Epidermal melanocyte (primary cell): ENCODE results near the gene AP1G1.
"Not testable (repeated sequence)": the region's sequence is repeated elsewhere in the genome, so short reads cannot be mapped to it uniquely, and the experiment has no call there.

Source experiments
- DNase-seq: peaks from one replicate; pipeline ENCODE4 v3.0.0; 2011; ENCODE audit warnings: low spot score; ENCODE audit not compliant: insufficient read length

Gene AP1G1

GRCh38 chr16:71810155-71810530, 1.5 kb upstream of the AP1G1 start:
- not testable (repeated sequence) for DNase-seq

- no peak for DNase-seq
Observed at GRCh38 chr16:71807905-71808592, 585 bp downstream of the AP1G1 start.

GRCh38 chr16:71803305-71803690, 5.3 kb downstream of the AP1G1 start:
- DNase-seq = no peak

- no peak for DNase-seq
Observed at GRCh38 chr16:71796501-71797097, 12.0 kb downstream of the AP1G1 start.

GRCh38 chr16:71794943-71795342, 13.7 kb downstream of the AP1G1 start:
- no peak for DNase-seq

- DNase-seq = no peak
Observed at GRCh38 chr16:71794018-71794417, 14.6 kb downstream of the AP1G1 start.

GRCh38 chr16:71792176-71792575, 16.5 kb downstream of the AP1G1 start:
- no peak for DNase-seq

GRCh38 chr16:71790329-71790728, 18.3 kb downstream of the AP1G1 start:
- not testable (repeated sequence) for DNase-seq

- DNase-seq = no peak
Observed at GRCh38 chr16:71789136-71789535, 19.5 kb downstream of the AP1G1 start.

- no peak for DNase-seq
Observed at GRCh38 chr16:71788578-71788977, 20.1 kb downstream of the AP1G1 start.

- not testable (repeated sequence) for DNase-seq
Observed at GRCh38 chr16:71785143-71785542, 23.5 kb downstream of the AP1G1 start.

GRCh38 chr16:71784093-71784492, 24.5 kb downstream of the AP1G1 start:
- DNase-seq = no peak

- no peak for DNase-seq
Observed at GRCh38 chr16:71781741-71782140, 26.9 kb downstream of the AP1G1 start.

GRCh38 chr16:71780521-71781089, 28.0 kb downstream of the AP1G1 start:
- DNase-seq = no peak

- no peak for DNase-seq
Observed at GRCh38 chr16:71778780-71779179, 29.9 kb downstream of the AP1G1 start.

- DNase-seq = no peak
Observed at GRCh38 chr16:71777329-71777728, 31.3 kb downstream of the AP1G1 start.

- no peak for DNase-seq
Observed at GRCh38 chr16:71775949-71776348, 32.7 kb downstream of the AP1G1 start.

GRCh38 chr16:71771571-71771970, 37.1 kb downstream of the AP1G1 start:
- no peak for DNase-seq

GRCh38 chr16:71769222-71769621, 39.4 kb downstream of the AP1G1 start:
- no peak for DNase-seq

GRCh38 chr16:71767060-71767900, 41.4 kb downstream of the AP1G1 start:
- no peak for DNase-seq

- DNase-seq = no peak
Observed at GRCh38 chr16:71762186-71762585, 46.4 kb downstream of the AP1G1 start.

GRCh38 chr16:71761097-71761496, 47.5 kb downstream of the AP1G1 start:
- DNase-seq = no peak
